Endothelial cell of umbilical vein (primary cell): ENCODE results near the gene MPP3. TPM values are rescaled to one million over a fixed set of nuclear protein-coding genes. Genes with fewer than 3 reads are reported as not detected.

ENCODE experiments used
- BruUV-seq: library from RNA; stranded (reverse); fragments of 400-500 nt; replicated peaks from 2 replicates; lab custom pipeline; 2021; lab: Mats Ljungman, UMichigan
- CTCF ChIA-PET: fragments of 300-600, 350-600 bp; sonication (Branson Sonifier 250); formaldehyde crosslinking; loops from one replicate; lab custom pipeline; 2021; ENCODE audit warnings: antibody characterized with exemption, inconsistent platforms; lab: Charles Lee
- POLR2A ChIA-PET: fragments of 300-600, 350-600 bp; sonication (Branson Sonifier 250); formaldehyde crosslinking; loops from one replicate; lab custom pipeline; 2021; ENCODE audit warnings: antibody characterized with exemption, inconsistent platforms; lab: Charles Lee
- DNase-seq: peaks from one replicate; pipeline ENCODE4 v3.0.0-alpha.2; 2011; ENCODE audit warnings: low read depth, low spot score
- FAIRE-seq: peaks from 2 replicates; lab custom pipeline; 2011; peaks lifted over from hg19 to GRCh38; lab: Jason Lieb, UNC
- H2AFZ ChIP-seq: 2 replicates; pipeline ENCODE4 v1.6.0; 2012; ENCODE audit warnings: low read depth, low read length, control low read depth, inconsistent platforms
- H3K27ac ChIP-seq: 2 replicates; pipeline ENCODE4 v1.5.1; 2011; ENCODE audit warnings: low read depth, mild to moderate bottlenecking, control low read depth, low read length, moderate library complexity; ENCODE audit not compliant: insufficient read depth
- H3K27me3 ChIP-seq, 2 experiments: 2 replicates each; pipeline versions ENCODE4 v1.6.0 to v1.6.1; 2011; ENCODE audit warnings: low read length in 2 of 2, mixed read lengths in 1 of 2; ENCODE audit not compliant: control insufficient read depth in 2 of 2, insufficient read depth in 2 of 2
- H3K36me3 ChIP-seq, 2 experiments: 2 replicates in 1 of 2; 3 replicates in 1 of 2; pipeline ENCODE4 v1.5.1; 2011; ENCODE audit warnings: low read length in 2 of 2, mild to moderate bottlenecking in 1 of 2, moderate library complexity in 1 of 2; ENCODE audit not compliant: control insufficient read depth in 2 of 2, insufficient read depth in 2 of 2; ENCODE audit errors: extremely low read depth in 1 of 2
- H3K4me1 ChIP-seq: 3 replicates; pipeline ENCODE4 v1.5.1; 2011; ENCODE audit warnings: mild to moderate bottlenecking, low read length; ENCODE audit not compliant: control insufficient read depth, insufficient read depth; ENCODE audit errors: extremely low read depth
- H3K4me2 ChIP-seq: 2 replicates; pipeline ENCODE4 v1.6.1; 2011; ENCODE audit warnings: low read length, control low read depth, mixed read lengths; ENCODE audit not compliant: insufficient read depth
- H3K4me3 ChIP-seq, 3 experiments: fragments of 200-600 bp in 1 of 3; sonication (generic), shearing (Covaris generic) in 1 of 3; replicated peaks in 1 of 3; 2 replicates each; pipeline ENCODE4 v1.5.1; 2011 to 2016; ENCODE audit warnings: control low read depth in 3 of 3, low read length in 3 of 3, mild to moderate bottlenecking in 2 of 3, inconsistent platforms in 1 of 3, low read depth in 1 of 3, moderate library complexity in 1 of 3; ENCODE audit not compliant: insufficient read depth in 1 of 3
- H3K79me2 ChIP-seq: 2 replicates; pipeline ENCODE4 v1.6.0; 2012; ENCODE audit warnings: low read length, inconsistent platforms; ENCODE audit not compliant: control insufficient read depth, insufficient read depth
- H3K9ac ChIP-seq: replicated peaks from 2 replicates; pipeline ENCODE3; 2011; ENCODE audit warnings: low read length, control low read depth; ENCODE audit not compliant: insufficient read depth; ENCODE audit errors: extremely low read depth
- H3K9me1 ChIP-seq: replicated peaks from 3 replicates; pipeline ENCODE4 v1.6.0; 2011; ENCODE audit warnings: mild to moderate bottlenecking, low read length; ENCODE audit not compliant: control insufficient read depth, insufficient read depth; ENCODE audit errors: extremely low read depth
- H3K9me3 ChIP-seq: replicated peaks from 2 replicates; pipeline ENCODE4 v1.5.1; 2012; ENCODE audit warnings: low read length, inconsistent platforms; ENCODE audit not compliant: control insufficient read depth, insufficient read depth
- H4K20me1 ChIP-seq: replicated peaks from 2 replicates; pipeline ENCODE3; 2011; ENCODE audit warnings: mild to moderate bottlenecking, low read length; ENCODE audit not compliant: control insufficient read depth, insufficient read depth; ENCODE audit errors: extremely low read depth
- CTCF ChIP-seq, 2 donors: IDR thresholded peaks; 1 replicate in 1 of 2; 2 replicates in 1 of 2; pipeline ENCODE4 v1.5.1; 2011; ENCODE audit warnings: low read length in 2 of 2, mild to moderate bottlenecking in 2 of 2, moderate library complexity in 2 of 2, control low read depth in 1 of 2, inconsistent platforms in 1 of 2, low read depth in 1 of 2; ENCODE audit not compliant: insufficient read depth in 1 of 2; ENCODE audit errors: extremely low read depth in 1 of 2
- EZH2 ChIP-seq: IDR thresholded peaks from 2 replicates; pipeline ENCODE4 v1.6.1; 2012; ENCODE audit warnings: borderline replicate concordance, low read depth, mild to moderate bottlenecking, moderate library complexity, low read length, inconsistent platforms; ENCODE audit not compliant: severe bottlenecking
- FOS ChIP-seq: IDR thresholded peaks from 2 replicates; pipeline ENCODE4 v1.6.1; 2011; ENCODE audit warnings: mild to moderate bottlenecking, low read length, moderate library complexity, borderline replicate concordance; ENCODE audit not compliant: insufficient read depth
- GATA2 ChIP-seq: IDR thresholded peaks from 2 replicates; pipeline ENCODE4 v1.7.0; 2011; ENCODE audit warnings: low read depth, mild to moderate bottlenecking, moderate library complexity, mixed read lengths, low read length; ENCODE audit not compliant: insufficient read length, insufficient read depth
- JUN ChIP-seq: IDR thresholded peaks from 2 replicates; pipeline ENCODE4 v1.6.1; 2011; ENCODE audit warnings: borderline replicate concordance, low read depth; ENCODE audit not compliant: insufficient read length, insufficient read depth
- MAX ChIP-seq: IDR thresholded peaks from 2 replicates; pipeline ENCODE4 v1.6.1; 2011; ENCODE audit not compliant: insufficient read depth, insufficient read length
- MYC ChIP-seq: IDR thresholded peaks from one replicate; pipeline ENCODE4 v1.6.1; 2011; ENCODE audit warnings: mild to moderate bottlenecking, low read depth, low read length
- POLR2A ChIP-seq: IDR thresholded peaks from 2 replicates; pipeline ENCODE4 v1.6.1; 2012; ENCODE audit warnings: low read depth, mild to moderate bottlenecking, control low read depth, low read length
- POLR2AphosphoS5 ChIP-seq: IDR thresholded peaks from 2 replicates; pipeline ENCODE4 v1.6.1; 2012; ENCODE audit warnings: low read depth, mild to moderate bottlenecking, control low read depth, low read length, moderate library complexity; ENCODE audit not compliant: insufficient read depth
- dilution Hi-C: fragments of 300-500 bp; cut with MboI; formaldehyde crosslinking; loops from one replicate; pipeline ENCODE4 v1.15.0; 2019; ENCODE audit warnings: low sequenced_read_pairs; ENCODE audit not compliant: extremely low pct_ligation_motif_present
- intact Hi-C: fragments of 100-400 bp; cut with micrococcal nuclease; formaldehyde crosslinking; loops from one replicate; pipeline ENCODE4 v1.10.0; 2022
- polyA plus RNA-seq, 4 experiments: library from polyadenylated mRNA; depleted of rRNA in 3 of 4; stranded (reverse) in 3 of 4; unstranded in 1 of 4; fragments of >200 nt; gene quantifications; 2 replicates each; pipeline versions ENCODE4 v1.2.1 to v1.2.3, GENCODE V29; 2011 to 2012; ENCODE audit warnings: missing spikeins in 1 of 4
- total RNA-seq: library from RNA; stranded (reverse); gene quantifications from 2 replicates; pipeline ENCODE4 v1.2.3, GENCODE V29; 2021

Gene MPP3
- total and polyA plus RNA-seq, 2 donors (not counting 3 experiments of a cell fraction or from before 2014, with no cell fraction given), result 6.1 to 11.3 TPM

- DNase-seq (no peak), FAIRE-seq (no peak)
- H3K4me3 ChIP-seq, result no peak overlapping the region
- H3K27me3 ChIP-seq, result no peaks in the 10 kb centered on the region
- H2AFZ ChIP-seq, result no peak overlapping the region
- no peak overlapping the region for H3K4me2 ChIP-seq
- H3K9ac ChIP-seq, result no peak overlapping the region
- no peaks in the 10 kb centered on the region for H3K9me1 ChIP-seq
- no peaks in the 10 kb centered on the region for H3K9me3 ChIP-seq
- H3K79me2 ChIP-seq, result no peaks in the 10 kb centered on the region
- peaks cover 14% of the 10 kb centered on the region for H3K4me1 ChIP-seq
- H4K20me1 ChIP-seq, result no peaks in the 10 kb centered on the region
- intact Hi-C loops, result no loop called here
- dilution Hi-C loops, result no loop called here
- no TSS peak for BruUV-seq
- TF ChIP-seq FOS (no peak), MYC (no peak), POLR2A (no peak), EZH2 (no peak), JUN (no peak), CTCF (IDR thresholded peaks at IDR 0.05; ENCODE audit: extremely low read depth in 1 of 2, insufficient read depth in 1 of 2, low read depth in 1 of 2, low read length in 2 of 2) (no peak), MAX (no peak), POLR2AphosphoS5 (no peak), GATA2 (no peak)
- CTCF ChIA-PET, result no interaction called here
- H3K36me3 ChIP-seq, result peaks cover 2 to 5% of the 10 kb centered on the region in 2 experiments
- POLR2A ChIA-PET, result no interaction called here
- H3K27ac ChIP-seq, result no peak overlapping the region
Measured at GRCh38 chr17:43810226-43810715, 22.7 kb downstream of the MPP3 start.
